Neuron (in vitro differentiated cells): ENCODE measurements around the gene UIMC1.

Experiments
- H2AFZ ChIP-seq: one replicate; pipeline ENCODE4 v1.6.1; 2013; ENCODE audit warnings: low read depth, mild to moderate bottlenecking, inconsistent platforms, low read length, moderate library complexity
- H3K27me3 ChIP-seq: one replicate; pipeline ENCODE4 v1.6.1; 2013; ENCODE audit warnings: low read length; ENCODE audit not compliant: insufficient read depth
- H3K36me3 ChIP-seq: one replicate; pipeline ENCODE4 v1.6.1; 2013; ENCODE audit warnings: low read length; ENCODE audit not compliant: insufficient read depth
- H3K4me1 ChIP-seq: one replicate; pipeline ENCODE4 v1.6.1; 2013; ENCODE audit warnings: low read length; ENCODE audit not compliant: insufficient read depth
- H3K4me3 ChIP-seq: 2 replicates; pipeline ENCODE4 v1.5.1; 2013; ENCODE audit warnings: mild to moderate bottlenecking, low read length, moderate library complexity
- H3K9me3 ChIP-seq: one replicate; pipeline ENCODE4 v1.6.1; 2013; ENCODE audit warnings: low read length

UIMC1 gene

GRCh38 chr5:176861276-176861675, 145.3 kb downstream of the UIMC1 start:
- H3K27me3 ChIP-seq: peaks cover 25% of the 10 kb centered on the region
- no peak overlapping the region for H2AFZ ChIP-seq
- no peaks in the 10 kb centered on the region for H3K9me3 ChIP-seq
- H3K4me1 ChIP-seq: peaks cover 28% of the 10 kb centered on the region
- no peaks in the 10 kb centered on the region for H3K36me3 ChIP-seq
- no peak overlapping the region for H3K4me3 ChIP-seq

- peaks cover 29% of the 10 kb centered on the region for H3K27me3 ChIP-seq
- no peaks in the 10 kb centered on the region for H3K9me3 ChIP-seq
- peaks cover 19% of the 10 kb centered on the region for H3K4me1 ChIP-seq
Observed at GRCh38 chr5:176860381-176860780, 146.2 kb downstream of the UIMC1 start.

GRCh38 chr5:176859916-176860315, 146.7 kb downstream of the UIMC1 start:
- Histone ChIP-seq H3K4me1 (peaks cover 18% of the 10 kb centered on the region), H3K4me3 (no peak overlapping the region), H3K27me3 (peaks cover 33% of the 10 kb centered on the region), H2AFZ (no peak overlapping the region), H3K9me3 (no peaks in the 10 kb centered on the region), H3K36me3 (no peaks in the 10 kb centered on the region)

More at GRCh38 chr5:176860381-176860780, 146.2 kb downstream of the UIMC1 start:
- H2AFZ ChIP-seq: no peak overlapping the region
- no peaks in the 10 kb centered on the region for H3K36me3 ChIP-seq
- no peak overlapping the region for H3K4me3 ChIP-seq

DNA sequence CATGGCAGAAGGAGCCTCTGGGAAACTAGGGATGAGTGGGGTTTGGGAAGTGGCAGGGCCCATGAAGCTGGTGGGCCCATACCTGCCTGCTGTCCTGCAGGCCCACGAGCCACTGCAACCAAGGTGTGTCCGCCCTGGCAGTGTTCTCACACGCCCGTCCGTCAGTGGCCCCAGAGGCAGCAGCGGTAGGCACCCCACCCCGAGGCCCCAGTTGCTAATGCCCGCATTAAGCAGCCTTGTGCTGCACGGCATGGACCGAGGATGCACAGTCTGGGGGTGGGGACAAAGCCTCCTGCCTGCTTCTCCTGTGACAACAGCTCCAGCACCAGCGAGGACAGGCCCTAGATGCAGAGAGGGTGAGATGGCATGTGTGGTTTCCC, 148.7 kb downstream of the UIMC1 start:
- no peaks in the 10 kb centered on the region for H3K36me3 ChIP-seq
- peaks cover 38% of the 10 kb centered on the region for H3K27me3 ChIP-seq
- H2AFZ ChIP-seq: no peak overlapping the region
- H3K4me1 ChIP-seq: peaks cover 16% of the 10 kb centered on the region
- no peaks in the 10 kb centered on the region for H3K9me3 ChIP-seq
- no peak overlapping the region for H3K4me3 ChIP-seq

DNA sequence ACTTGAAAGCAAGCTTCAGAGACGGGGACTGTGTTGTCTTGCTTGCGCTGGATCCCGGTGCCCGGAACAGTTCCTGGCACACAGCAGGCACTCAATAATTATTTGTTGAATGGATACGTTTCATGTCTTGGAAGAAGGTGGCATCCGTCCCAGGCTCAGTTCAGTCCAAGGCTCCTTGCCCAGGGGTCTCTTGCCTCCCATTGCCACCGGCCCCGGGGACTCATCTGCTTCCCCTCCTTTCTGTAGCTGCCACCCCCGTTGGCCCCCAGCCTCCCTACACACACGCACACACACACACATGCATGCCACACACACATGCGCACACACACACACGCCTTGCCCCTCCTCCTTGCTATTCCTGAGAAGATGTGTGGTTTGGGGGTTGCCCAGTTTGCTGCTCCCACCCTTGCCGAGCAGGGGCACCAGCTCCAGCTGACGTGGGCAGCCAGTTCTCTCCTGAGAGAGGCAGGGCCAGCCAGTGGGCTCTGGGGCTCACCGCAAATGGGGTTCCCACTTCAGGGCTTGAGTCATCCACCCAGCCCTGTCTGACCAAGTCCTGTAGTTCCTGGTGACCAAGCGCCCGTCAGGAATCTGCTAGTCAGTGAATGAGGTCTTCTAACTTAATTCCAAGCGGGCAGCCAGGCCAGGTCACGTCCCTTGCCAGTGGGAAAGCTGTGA, 149.2 kb downstream of the UIMC1 start:
- Histone ChIP-seq H3K27me3 (peaks cover 40% of the 10 kb centered on the region), H2AFZ (no peak overlapping the region), H3K9me3 (no peaks in the 10 kb centered on the region), H3K4me1 (peaks cover 11% of the 10 kb centered on the region), H3K36me3 (no peaks in the 10 kb centered on the region), H3K4me3 (no peak overlapping the region)

GRCh38 chr5:176856746-176857145, 149.8 kb downstream of the UIMC1 start:
- Histone ChIP-seq H3K4me3 (no peak overlapping the region), H2AFZ (no peak overlapping the region), H3K36me3 (no peaks in the 10 kb centered on the region), H3K27me3 (peaks cover 40% of the 10 kb centered on the region), H3K9me3 (no peaks in the 10 kb centered on the region), H3K4me1 (peaks cover 10% of the 10 kb centered on the region)

DNA sequence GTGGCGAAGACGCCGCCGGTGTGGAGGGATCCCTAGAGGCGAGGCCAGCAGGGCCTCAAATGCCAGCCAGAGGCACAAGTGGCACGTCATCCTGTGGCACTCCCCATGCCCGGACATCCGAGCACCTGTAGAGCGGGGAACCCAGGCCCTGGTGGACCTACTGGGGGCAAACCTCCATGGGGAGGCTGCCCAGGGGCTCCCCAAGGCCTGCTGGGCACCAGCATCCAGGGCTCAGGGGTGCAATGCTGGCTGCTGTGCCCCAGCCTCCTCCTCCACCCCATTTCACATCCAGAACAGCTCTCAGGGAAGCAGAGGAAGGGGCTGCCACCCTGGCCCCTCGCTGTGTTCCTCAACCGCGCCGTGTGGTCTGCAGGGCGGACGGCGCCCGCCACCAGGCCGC, 151.0 kb downstream of the UIMC1 start:
- Histone ChIP-seq H3K4me1 (peaks cover 10% of the 10 kb centered on the region), H3K9me3 (no peaks in the 10 kb centered on the region), H3K4me3 (no peak overlapping the region), H3K36me3 (no peaks in the 10 kb centered on the region), H3K27me3 (peaks cover 40% of the 10 kb centered on the region), H2AFZ (no peak overlapping the region)
